Lower leg skin (tissue), 4 donors: ENCODE data around the gene SFT2D3. TPM values are rescaled to one million over a fixed set of nuclear protein-coding genes. Genes with fewer than 3 reads are reported as not detected.
"Not testable (repeated sequence)": the region's sequence is repeated elsewhere in the genome, so short reads cannot be mapped to it uniquely, and the experiment has no call there.

Source experiments
- DNase-seq, 2 donors: peaks; one replicate each; pipeline ENCODE4 v3.0.0-alpha.2; 2019; ENCODE audit warnings: low spot score in 2 of 2
- H3K4me3 ChIP-seq: fragments of 200-600 bp; sonication (generic); 2 replicates; pipeline ENCODE4 v1.5.1; 2017; ENCODE audit warnings: mild to moderate bottlenecking, low read depth; ENCODE audit not compliant: poor library complexity, severe bottlenecking
- POLR2A ChIP-seq, 2 donors: fragments of 450-650 bp; IDR thresholded peaks; one replicate each; pipeline ENCODE4 v1.6.1; 2016 to 2017; ENCODE audit warnings: antibody characterized with exemption in 2 of 2, mild to moderate bottlenecking in 1 of 2, moderate library complexity in 1 of 2
- WGBS, 2 donors: methylation state at CpG; one replicate each; pipeline ENCODE4 v1.1.5; 2018; 5-methylcytosine and 5-hydroxymethylcytosine counted together
- intact Hi-C: fragments of 100-400 bp; cut with DNase I; formaldehyde crosslinking; loops from one replicate; pipeline ENCODE4 v1.15.0; 2023; ENCODE audit warnings: low total_unique reads
- total RNA-seq, 4 donors: library from RNA; depleted of rRNA; stranded (reverse); fragments of >200 nt; gene quantifications; one replicate each; pipeline ENCODE4 v1.1.0, GENCODE V29; 2016
- TF ChIP-seq, protein P1 (sequence below), 3 donors: fragments of 450-650 bp; IDR thresholded peaks; one replicate each; pipeline ENCODE4 v1.5.1; 2016; ENCODE audit warnings: antibody characterized with exemption in 3 of 3, mild to moderate bottlenecking in 3 of 3, moderate library complexity in 2 of 3

The SFT2D3 gene
- total RNA-seq, 4 donors from 2014 or later, result 9.7 to 16.3 (median 13.7) TPM

DNA sequence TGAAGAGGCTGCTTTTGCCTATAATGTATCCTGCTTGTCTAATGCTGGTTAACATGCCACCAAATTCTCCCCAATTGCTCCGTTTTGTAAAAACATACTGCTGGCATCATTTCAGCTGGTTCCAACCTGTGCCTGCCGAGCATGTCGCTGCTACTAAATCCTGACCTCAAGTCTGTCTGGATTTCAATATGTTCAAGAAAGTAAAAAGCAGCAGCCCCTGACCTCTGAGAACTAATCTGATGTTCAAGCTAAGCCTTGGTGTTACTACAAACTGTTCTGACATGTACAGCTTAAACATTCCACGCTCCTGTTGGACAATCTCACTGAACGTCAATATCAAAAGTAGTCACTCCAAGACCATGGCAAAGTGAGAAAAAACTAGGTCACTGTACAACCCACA, 46.3 kb downstream of the SFT2D3 start:
- DNase-seq, result no peak
- TF ChIP-seq POLR2A (IDR thresholded peaks at IDR 0.05), result no peak
- TF ChIP-seq, protein P1, sequence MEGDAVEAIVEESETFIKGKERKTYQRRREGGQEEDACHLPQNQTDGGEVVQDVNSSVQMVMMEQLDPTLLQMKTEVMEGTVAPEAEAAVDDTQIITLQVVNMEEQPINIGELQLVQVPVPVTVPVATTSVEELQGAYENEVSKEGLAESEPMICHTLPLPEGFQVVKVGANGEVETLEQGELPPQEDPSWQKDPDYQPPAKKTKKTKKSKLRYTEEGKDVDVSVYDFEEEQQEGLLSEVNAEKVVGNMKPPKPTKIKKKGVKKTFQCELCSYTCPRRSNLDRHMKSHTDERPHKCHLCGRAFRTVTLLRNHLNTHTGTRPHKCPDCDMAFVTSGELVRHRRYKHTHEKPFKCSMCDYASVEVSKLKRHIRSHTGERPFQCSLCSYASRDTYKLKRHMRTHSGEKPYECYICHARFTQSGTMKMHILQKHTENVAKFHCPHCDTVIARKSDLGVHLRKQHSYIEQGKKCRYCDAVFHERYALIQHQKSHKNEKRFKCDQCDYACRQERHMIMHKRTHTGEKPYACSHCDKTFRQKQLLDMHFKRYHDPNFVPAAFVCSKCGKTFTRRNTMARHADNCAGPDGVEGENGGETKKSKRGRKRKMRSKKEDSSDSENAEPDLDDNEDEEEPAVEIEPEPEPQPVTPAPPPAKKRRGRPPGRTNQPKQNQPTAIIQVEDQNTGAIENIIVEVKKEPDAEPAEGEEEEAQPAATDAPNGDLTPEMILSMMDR (IDR thresholded peaks at IDR 0.05), result no peak
- WGBS, 2 donors, result 93 to 97% methylated on average over 5 of the region's 5 CpGs
- H3K4me3 ChIP-seq, result no peak overlapping the region
- intact Hi-C loops, result no loop called here

DNA sequence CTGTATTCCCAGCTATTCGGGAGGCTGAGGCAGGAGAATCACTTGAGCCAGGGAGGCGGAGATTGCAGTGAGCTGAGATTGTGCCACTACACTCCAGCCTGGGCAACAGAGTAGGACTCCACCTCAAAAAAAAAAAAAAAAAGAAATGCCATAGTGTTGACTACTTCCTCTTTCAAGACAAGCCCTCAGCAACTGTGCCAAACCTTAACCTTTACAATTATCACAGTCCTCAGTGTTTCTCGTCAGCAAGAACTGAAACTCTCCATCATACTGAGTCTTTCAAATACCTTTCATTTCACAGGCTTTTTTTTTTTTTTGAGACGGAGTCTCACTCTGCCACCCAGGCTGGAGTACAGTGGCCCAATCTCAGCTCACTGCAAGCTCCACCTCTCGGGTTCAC, 48.2 kb downstream of the SFT2D3 start:
- DNase-seq, intact Hi-C loops, H3K4me3 ChIP-seq: not testable (repeated sequence)
- WGBS, 2 donors, result 77 to 83% methylated on average over 5 of the region's 5 CpGs

DNA sequence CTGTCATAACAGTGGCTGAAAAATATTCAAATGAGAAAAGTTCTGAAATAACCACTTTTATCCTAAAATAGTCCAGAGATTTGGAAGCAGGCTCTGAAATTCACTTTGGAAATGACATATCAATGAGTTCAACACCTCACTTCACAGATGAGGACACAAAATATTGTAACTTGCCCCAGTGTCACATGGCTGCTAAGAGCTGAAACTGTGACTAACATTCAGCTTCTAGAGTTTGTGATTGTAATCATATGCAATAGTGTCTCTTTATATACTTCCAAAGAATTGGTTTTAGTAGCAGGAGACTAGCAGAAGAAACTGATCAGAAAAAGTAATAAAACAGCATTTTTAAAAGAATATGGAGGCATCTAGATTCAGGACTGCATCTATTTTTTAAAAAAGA, 52.1 kb downstream of the SFT2D3 start:
- intact Hi-C loops, result no loop called here
- DNase-seq, result no peak

DNA sequence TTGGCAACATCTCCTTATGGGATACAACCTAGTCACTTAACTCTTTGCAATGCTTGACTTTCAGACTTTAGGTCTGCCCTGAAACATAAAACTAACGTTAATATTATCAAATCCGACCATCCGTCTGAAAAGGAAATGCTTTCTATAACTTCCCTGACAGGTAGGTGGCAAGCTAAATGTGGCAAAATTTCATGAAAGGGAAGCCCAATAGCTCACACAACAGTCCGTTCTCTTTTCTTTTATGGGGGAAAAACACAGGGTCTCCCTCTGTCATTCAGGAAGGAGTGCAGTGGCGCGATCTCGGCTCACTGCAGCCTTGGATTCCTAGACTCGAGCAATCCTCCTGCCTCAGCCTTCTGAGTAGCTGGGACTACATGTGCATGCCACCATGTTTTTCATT, 52.9 kb downstream of the SFT2D3 start:
- intact Hi-C loops, result no loop called here
- no peak for DNase-seq
- no peak overlapping the region for H3K4me3 ChIP-seq
- TF ChIP-seq POLR2A (IDR thresholded peaks at IDR 0.05), result no peak
- TF ChIP-seq, protein P1 (IDR thresholded peaks at IDR 0.05), result no peak
- WGBS, 2 donors, result 91 to 94% methylated on average over 8 of the region's 8 CpGs

More for the DNA sequence above, 52.1 kb downstream of the SFT2D3 start:
- TF ChIP-seq POLR2A (IDR thresholded peaks at IDR 0.05), result no peak
- TF ChIP-seq, protein P1 (IDR thresholded peaks at IDR 0.05), result no peak
- H3K4me3 ChIP-seq, result no peak overlapping the region

Other genes starting within 250 kb of the SFT2D3 start
- gene IWS1, start 175.0 kb upstream of the SFT2D3 start, total RNA-seq, result 10 to 100 TPM; 22.7 to 47.1 (median 33.2) TPM
- gene MYO7B, start 165.8 kb upstream of the SFT2D3 start, total RNA-seq, result 10 to 100 TPM in 1 of 4 donors, 1 to 10 TPM in 3; 2.3 to 13.0 (median 4.8) TPM
- gene GPR17, start 55.3 kb upstream of the SFT2D3 start, total RNA-seq, result under 1 TPM in 1 of 4 donors, not detected in 3; 0.88 TPM
- gene LIMS2, start 26.0 kb upstream of the SFT2D3 start, total RNA-seq, result 10 to 100 TPM in 2 of 4 donors, 1 to 10 TPM in 2; 7.5 to 19.4 (median 11.4) TPM
- gene WDR33, start 109.7 kb downstream of the SFT2D3 start, total RNA-seq, result 10 to 100 TPM; 31.6 to 44.8 (median 32.5) TPM
- 10 to 100 TPM in 2 of 4 donors, 1 to 10 TPM in 2; 9.4 to 15.3 (median 10.7) TPM for gene POLR2D, start 156.7 kb downstream of the SFT2D3 start, total RNA-seq
- gene AMMECR1L, start 184.5 kb downstream of the SFT2D3 start, total RNA-seq, result 10 to 100 TPM; 12.9 to 16.2 (median 13.6) TPM